HG03457 (cell line): ENCODE data around the gene WNT9A.
"Not testable (repeated sequence)": the region's sequence is repeated elsewhere in the genome, so short reads cannot be mapped to it uniquely, and the experiment has no call there.

ENCODE experiments used
- ATAC-seq: cut with Tn5 transposase; IDR thresholded peaks from one replicate; pipeline ENCODE4 v1.9.1; 2021; ENCODE audit warnings: moderate number of reproducible peaks; ENCODE audit not compliant: unreplicated experiment

Gene WNT9A

DNA sequence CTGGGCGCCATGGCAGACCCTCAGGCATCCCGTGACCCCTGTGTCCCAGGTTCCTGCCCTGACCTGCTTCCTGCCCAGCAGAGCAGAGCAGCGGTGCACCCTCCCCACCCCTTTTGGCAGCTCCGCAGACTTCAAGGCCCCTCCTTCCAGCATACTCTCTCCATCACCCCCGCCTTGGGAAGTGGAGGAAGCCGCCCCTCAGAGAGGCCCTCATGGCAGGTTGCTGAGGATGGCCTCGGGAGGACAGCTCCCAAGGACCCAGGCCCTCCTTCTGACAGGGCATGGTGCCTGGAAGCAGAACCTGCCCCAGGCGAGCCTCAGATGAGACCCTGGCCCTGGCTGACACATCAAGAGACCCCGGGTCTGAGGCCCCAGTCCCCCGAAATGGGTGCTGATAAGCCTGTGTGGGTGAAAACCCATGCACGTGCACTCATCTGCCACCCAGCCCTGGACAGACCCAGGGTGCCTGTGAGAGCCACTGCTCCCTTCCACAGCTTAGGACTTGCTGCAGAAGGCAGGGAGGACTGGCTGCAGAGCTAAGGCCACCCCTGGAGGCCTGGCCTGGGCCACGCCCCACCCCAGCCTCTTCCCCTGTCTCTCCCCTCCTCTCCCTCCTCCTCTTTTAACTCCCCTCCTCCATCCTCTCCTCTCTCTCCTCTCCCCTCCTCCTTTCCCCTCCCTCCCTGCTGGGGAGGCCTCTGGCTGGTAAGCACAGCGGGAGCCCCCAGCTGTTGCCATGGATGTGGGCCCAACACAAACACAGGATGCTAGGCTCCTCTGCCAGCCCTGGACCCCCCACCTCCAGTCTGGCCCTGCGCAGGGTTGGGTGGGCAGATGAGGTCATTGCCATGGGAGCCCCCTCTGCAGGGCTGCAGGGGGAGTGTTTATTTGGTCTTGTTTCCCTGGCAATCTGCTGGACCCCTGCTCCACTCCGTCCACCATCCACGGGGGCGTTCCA is 33.7 kb downstream of the WNT9A start:
- no peak for ATAC-seq

DNA sequence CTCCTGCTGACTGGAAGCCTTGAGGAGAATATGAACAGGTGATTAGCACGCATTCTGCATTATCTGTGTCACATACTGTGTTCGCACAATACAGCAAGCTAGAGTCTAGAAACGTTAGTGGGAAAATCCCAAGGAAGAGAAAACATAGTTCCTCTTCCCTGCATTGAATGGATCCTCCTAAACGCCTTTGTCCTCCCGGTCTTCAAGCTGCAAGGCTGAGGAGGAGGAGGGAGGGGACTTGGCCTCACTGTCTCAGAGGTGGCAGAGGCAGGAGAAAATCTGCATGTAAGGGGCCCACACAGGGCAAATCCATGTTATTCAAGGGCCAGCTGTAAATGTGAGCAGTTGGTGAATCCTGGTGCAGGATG is 34.4 kb downstream of the WNT9A start:
- no peak for ATAC-seq

DNA sequence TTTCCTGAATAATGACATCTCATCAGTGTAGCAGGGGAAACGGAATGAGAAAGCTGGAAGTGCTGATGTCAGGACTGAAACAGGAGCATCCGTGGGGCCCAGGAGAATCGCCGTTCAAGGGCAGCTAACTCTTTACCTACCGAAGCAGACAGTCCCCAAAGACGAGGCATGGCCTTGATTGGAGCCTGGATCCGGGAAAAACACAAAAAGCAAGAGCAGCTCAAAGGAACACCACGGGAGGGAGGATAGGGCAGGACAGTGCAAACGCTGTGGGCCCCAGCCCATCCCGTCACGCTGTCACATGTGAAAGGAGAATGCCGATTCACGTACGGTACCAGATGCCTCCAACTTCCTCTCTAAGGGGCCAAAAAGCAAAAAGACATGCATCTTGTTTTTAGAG is 34.9 kb downstream of the WNT9A start:
- no peak for ATAC-seq

DNA sequence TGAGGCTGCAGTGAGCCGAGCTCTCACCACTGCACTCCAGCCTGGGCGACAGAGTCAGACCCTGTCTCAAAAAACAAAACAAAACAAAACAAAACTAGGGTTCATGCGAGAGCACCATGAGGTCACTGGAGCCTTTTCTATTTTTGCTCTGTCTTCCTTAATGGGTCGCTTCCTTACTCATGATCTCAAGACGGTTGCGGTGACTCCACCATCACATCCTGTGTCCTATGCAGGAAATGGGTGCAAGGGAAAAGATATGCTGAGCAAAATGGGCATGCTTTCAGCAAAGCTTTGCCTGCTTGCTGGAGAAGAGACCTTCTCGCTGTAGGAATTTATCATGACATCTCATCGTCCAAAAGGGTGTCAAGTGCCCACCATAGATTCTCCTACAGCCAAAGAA is 36.4 kb downstream of the WNT9A start:
- ATAC-seq: no peak

DNA sequence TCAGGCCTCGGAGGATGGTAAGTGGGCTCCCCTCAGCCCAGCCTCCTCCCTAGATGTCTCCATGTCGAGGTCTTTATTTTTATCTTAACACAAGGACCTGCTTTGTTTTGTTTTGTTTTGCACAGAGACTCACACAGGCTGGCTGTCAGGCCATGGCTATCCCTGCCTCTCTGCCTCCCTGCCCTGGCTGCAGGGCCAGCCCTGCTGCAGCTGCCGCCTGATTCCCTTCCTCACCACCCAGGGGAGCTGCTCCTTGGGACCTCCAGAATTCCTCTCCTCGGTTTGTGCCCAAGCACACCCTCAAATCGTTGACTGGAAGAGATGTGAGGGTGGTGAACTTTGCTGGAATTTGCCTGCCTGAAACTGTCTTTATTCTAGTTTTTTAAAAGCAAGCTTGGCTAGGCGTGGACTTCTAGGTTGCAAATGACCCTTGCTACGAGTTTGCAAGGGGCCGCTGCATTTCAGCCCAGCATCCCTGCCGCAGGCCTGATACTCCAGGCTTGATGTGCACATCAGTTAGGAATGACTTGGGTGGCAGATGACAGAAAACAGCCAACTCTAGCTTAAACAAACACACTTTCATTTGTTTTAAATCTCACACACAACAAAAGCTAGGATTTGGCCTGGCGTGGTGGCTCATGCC is 37.1 kb downstream of the WNT9A start:
- no peak for ATAC-seq

- not testable (repeated sequence) for ATAC-seq
These were observed 37.8 kb downstream of the WNT9A start for GRCh38 chr1:227909923-227910328.

DNA sequence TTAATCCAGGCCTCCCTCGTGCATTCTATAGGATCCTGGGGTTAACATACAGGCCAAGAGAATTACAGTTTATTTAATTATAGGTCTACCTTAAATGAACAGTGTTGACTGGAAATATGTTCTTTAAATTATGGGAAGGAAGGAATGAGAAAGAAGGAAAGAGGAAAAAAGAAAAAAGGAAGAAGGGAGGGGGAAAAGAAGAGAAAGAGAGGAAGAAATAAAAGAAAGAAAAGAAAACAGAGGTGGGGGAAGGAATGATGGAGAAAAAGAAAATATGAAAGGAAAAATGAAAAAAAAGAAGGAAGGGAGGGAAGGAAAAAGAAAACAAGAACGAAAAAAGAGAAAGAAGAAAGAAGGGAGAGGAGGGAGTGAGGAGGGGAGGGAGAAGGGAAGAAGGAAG is 38.5 kb downstream of the WNT9A start:
- ATAC-seq: no peak

DNA sequence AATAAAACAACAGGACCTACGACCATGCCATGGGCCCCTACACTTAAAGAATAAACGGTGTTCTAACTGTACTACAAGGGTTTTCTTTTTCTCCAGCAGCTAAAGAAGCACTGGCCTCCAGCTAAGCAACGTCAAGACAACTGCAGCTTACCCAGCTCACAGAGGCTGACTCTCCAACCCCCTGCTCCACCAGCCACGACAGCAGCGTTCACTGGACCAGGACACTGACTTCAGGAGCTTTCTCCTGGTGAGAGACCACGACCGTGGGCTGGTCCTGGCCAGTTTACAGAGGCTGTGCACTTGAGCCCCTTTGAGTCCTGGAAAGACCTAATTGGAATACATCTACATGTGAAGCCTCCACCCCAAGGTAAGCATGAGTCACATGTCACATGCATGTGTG is 39.4 kb downstream of the WNT9A start:
- no peak for ATAC-seq

- no peak for ATAC-seq
These were observed 40.2 kb downstream of the WNT9A start for GRCh38 chr1:227907439-227908015.

DNA sequence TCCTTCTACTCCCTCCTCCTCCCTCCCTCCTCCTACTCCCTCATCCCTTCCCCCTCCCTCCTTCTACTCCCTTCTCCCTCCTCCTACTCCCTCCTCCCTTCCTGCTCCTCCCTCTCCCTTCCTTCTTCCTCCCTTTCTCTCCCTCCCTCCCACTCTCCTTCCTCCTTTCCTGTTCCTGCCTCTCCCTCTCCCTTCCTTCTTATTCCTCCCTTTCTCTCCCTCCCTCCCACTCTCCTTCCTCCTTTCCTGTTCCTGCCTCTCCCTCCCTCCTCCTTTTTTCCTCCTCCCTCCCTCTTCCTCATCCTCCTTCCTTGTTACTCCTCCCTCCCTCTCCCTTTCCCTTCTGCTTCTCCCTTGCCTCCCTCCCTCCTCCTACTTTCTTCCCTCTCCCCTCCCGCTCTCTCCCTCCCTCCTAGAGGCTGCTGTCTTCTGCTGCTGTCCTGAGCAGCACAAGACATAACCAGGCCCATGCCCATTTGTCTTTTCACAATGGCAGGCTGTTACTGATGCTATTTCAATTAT is 41.1 kb downstream of the WNT9A start:
- no peak for ATAC-seq

GRCh38 chr1:227905573-227906487 is 41.9 kb downstream of the WNT9A start:
- ATAC-seq: no peak

DNA sequence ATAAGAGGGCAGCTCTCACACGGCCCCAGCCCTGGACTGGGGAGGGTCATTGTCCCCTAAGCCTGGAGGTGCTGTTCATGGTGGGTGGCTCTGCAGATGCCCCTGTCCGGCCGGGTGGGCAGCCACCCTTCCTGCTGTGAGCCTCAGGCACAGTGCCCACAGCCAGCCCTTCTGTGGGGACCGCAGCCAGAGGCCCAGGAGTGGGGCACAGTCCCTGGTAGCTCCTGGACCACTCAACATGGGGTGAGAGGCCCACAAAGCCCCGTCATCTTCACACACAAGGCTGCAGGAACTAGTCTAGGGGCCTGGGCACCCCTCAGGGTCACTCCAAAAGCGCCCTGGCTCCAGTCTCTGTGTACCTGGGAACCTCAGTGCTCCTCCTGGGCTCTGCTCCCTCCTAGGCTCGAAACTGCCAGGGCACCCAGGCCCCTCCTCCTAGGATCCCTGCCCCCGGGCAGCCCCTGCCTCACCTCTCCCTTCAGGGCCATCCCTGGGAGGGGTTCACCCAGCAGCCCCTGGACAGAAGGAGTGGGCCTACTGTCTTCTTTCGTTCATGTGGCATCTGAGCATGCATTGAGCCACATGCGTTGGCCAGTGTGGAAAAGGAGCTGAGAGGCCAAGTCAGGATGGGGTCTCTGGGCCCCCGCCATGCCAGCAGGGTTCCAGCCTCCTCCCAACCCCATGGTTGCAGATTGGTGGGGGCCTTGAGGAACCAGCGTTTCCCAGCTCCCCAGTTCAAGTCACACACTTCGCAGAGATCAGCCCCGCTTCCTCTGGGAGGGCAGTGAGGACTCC is 43.0 kb downstream of the WNT9A start:
- no peak for ATAC-seq

GRCh38 chr1:227903614-227904501 is 43.9 kb downstream of the WNT9A start:
- ATAC-seq: no peak

GRCh38 chr1:227903061-227903521 is 44.6 kb downstream of the WNT9A start:
- no peak for ATAC-seq

DNA sequence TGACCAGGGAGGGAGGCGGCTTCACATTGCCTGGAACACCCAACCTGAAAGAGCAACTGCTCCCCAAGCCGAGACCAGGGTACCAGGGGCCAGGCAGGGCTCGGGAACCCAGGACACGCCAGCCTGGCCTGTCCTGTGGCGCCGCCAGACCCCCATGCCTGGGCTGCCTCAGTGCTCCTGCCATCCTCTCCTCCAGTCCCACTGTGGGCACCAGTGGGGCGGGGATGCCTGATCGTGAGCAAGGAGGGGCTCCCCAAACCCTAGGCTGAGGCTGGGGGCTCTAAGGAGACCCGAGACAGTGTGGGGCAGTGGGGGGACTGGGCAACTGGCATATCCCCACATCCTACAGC is 45.1 kb downstream of the WNT9A start:
- ATAC-seq: no peak

GRCh38 chr1:227901906-227902640 is 45.7 kb downstream of the WNT9A start:
- no peak for ATAC-seq

DNA sequence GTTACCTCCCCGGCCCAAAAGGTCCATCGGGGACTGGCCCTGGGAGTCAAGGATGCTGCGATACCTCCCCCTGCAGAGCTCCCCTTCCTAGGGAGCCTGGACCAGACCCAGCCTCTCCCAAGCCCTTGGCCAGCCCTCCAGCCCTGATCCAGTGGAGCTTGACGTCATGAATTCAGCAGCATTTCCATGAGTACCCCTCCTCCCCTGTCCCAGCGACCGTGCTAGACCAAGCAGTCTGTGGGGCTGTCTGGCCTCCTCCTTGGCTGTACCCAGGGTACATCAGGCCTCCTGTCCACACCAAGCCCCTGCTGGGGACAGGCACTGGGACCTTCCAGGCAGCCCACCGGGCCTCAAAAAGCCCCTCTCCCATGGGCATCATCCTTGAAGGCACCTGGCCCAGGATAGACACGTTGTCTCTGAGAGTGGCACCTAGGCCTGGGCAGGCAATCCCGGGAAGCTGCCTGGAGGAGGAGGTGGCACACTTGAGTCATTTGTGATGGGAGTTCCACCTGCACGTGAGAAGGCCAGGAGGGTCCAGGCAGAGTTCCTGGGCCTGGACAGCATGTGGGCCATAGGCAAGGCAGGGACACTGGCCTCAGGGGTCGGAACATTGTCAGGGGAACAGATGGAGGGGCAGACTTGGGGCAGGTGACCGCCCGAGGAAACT is 46.4 kb downstream of the WNT9A start:
- ATAC-seq: no peak

GRCh38 chr1:227900571-227901051 is 47.1 kb downstream of the WNT9A start:
- ATAC-seq: no peak
